ENCODE measurements around the gene TP53TG3D.
"Not testable (repeated sequence)": the region's sequence is repeated elsewhere in the genome, so short reads cannot be mapped to it uniquely, and the experiment has no call there.

GRCh38 chr16:32302776-32303175, 49.7 kb downstream of the TP53TG3D start:
- TF ChIP-seq CTCF (IDR thresholded peaks at IDR 0.05; ENCODE audit: extremely low read depth in 1 of 2, insufficient read depth in 1 of 2, low read depth in 1 of 2, low read length in 2 of 2); EZH2 (IDR thresholded peaks at IDR 0.05; ENCODE audit: borderline replicate concordance, low read depth, low read length, severe bottlenecking); POLR2AphosphoS5 (IDR thresholded peaks at IDR 0.05; ENCODE audit: insufficient read depth, low read depth, low read length): not testable (repeated sequence)
